ENCODE measurements around the gene CDCA8. TPM values are rescaled to one million over a fixed set of nuclear protein-coding genes. Genes with fewer than 3 reads are reported as not detected.

The CDCA8 gene
- total RNA-seq, 2 donors from 2014 or later = 14.9 to 44.5 TPM

DNA sequence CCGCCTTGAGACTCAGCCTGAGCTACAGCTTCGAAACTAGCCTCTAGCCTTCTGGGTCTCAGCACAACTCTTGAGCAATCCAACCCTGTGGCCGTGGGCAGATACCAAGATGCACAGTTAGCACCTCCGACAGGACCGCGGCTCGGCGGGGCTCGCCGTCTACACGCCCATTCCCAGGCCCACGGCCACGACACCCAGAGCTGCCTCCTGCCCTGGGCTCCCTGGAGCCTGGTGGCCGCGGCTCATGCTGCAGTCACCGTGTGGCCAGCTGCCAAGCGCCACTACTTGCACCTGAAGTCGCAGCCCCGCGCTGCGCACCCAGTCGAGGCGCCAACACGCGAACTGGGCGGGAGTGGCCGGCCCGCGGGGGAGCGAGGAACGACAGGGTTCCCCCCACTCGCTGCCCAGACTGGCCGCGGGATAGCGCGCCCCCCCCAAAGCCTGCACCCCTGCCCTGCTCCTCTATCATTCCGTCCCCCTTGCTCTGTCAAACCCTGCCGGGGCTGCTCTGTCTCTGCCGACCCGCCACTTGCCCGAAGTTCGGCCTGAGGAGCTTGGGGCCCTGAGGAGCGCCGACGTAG, 729 bp upstream of the CDCA8 start:
- TF ChIP-seq, protein P1, sequence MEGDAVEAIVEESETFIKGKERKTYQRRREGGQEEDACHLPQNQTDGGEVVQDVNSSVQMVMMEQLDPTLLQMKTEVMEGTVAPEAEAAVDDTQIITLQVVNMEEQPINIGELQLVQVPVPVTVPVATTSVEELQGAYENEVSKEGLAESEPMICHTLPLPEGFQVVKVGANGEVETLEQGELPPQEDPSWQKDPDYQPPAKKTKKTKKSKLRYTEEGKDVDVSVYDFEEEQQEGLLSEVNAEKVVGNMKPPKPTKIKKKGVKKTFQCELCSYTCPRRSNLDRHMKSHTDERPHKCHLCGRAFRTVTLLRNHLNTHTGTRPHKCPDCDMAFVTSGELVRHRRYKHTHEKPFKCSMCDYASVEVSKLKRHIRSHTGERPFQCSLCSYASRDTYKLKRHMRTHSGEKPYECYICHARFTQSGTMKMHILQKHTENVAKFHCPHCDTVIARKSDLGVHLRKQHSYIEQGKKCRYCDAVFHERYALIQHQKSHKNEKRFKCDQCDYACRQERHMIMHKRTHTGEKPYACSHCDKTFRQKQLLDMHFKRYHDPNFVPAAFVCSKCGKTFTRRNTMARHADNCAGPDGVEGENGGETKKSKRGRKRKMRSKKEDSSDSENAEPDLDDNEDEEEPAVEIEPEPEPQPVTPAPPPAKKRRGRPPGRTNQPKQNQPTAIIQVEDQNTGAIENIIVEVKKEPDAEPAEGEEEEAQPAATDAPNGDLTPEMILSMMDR (IDR thresholded peaks at IDR 0.05) = no peak

DNA sequence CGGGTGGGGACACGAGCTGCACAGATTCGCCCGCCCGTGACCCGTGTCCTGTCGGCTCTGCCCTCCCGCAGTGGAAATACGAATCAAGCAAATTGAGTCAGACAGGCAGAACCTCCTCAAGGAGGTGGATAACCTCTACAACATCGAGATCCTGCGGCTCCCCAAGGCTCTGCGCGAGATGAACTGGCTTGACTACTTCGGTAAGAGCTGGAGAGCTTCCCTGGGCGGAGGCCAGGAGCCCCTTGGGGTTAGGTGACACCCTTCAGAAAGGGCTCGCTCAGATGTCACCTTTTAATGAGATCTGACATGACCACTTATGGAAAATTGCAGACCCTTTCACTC, 489 bp downstream of the CDCA8 start:
- TF ChIP-seq, protein P1 (IDR thresholded peaks at IDR 0.05) = no peak
- Histone ChIP-seq H3K4me3 (peak overlapping the region; percentile 91), H3K36me3 (no peaks in the 10 kb centered on the region), H3K4me1 (peaks cover 25% of the 10 kb centered on the region), H3K9ac (ENCODE audit: low read depth in 2 of 2, low read length in 2 of 2) (peak overlapping the region; percentile 60 to 71), H3K27me3 (no peaks in the 10 kb centered on the region), H3K9me3 (no peaks in the 10 kb centered on the region), H3K27ac (peak overlapping the region; percentile 63)
- intact Hi-C loops (cut with DNase I) = loop anchor here (5.0 kb wide), 2 partner anchors 119 to 169 kb away; no protein-coding TSS in a partner anchor
- no peak for DNase-seq

More for the DNA sequence above, 729 bp upstream of the CDCA8 start:
- intact Hi-C loops (cut with DNase I) = loop anchor here (5.0 kb wide), 2 partner anchors 121 to 171 kb away; no protein-coding TSS in a partner anchor
- peak; percentile 53 for DNase-seq
- Histone ChIP-seq H3K4me1 (peaks cover 24% of the 10 kb centered on the region), H3K4me3 (peak overlapping the region; percentile 91), H3K27ac (peak overlapping the region; percentile 63), H3K36me3 (no peaks in the 10 kb centered on the region), H3K27me3 (no peaks in the 10 kb centered on the region), H3K9me3 (no peaks in the 10 kb centered on the region), H3K9ac (ENCODE audit: low read depth in 2 of 2, low read length in 2 of 2) (peak overlapping the region; percentile 81 to 84)

DNA sequence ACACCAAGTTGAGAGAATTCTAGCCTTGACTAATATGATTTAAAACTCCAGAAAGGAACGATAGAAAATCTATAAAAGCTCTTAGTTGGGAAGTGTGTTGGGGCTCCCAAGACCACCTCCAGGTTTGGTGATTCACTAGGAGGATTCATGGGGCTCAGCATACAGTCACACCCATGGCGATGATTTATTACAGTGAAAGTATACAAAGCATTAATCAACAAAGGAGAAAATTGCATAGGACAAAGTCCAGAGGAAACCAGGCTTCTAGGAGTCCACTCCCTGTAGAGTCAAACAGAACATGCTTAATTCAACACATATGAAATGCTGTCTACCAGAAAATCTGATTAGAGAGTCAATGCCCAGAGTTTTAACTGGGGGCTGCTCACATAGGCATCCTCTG, 4.8 kb downstream of the CDCA8 start:
- DNase-seq = peak; percentile 32
- Histone ChIP-seq H3K4me1 (peaks cover 5% of the 10 kb centered on the region), H3K36me3 (no peaks in the 10 kb centered on the region), H3K27ac (peak overlapping the region; percentile 78), H3K27me3 (no peaks in the 10 kb centered on the region), H3K9me3 (no peaks in the 10 kb centered on the region), H3K4me3 (no peak overlapping the region), H3K9ac (ENCODE audit: low read depth in 2 of 2, low read length in 2 of 2) (no peak overlapping the region)
- intact Hi-C loops (cut with DNase I) = no loop called here
- TF ChIP-seq, protein P1 (IDR thresholded peaks at IDR 0.05) = no peak

DNA sequence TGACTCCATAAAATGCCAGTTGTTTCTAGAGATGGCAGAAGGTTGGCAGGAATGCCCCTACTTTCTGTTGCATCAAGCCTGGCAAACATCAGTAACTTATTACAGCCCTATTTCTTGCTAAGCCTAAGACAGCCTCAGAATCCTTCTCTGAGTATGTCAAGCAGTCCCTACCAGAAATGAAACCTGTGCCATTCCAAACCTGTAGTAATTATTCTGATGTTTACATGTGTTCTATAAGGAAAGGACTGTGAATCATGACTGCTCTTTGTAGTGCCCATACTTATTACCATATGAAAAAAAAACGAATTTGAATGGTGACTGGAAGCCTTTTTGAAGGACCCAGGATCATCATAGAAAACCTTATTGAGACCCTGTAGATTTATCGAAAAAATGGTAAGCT, 5.4 kb downstream of the CDCA8 start:
- H3K27ac ChIP-seq = peak overlapping the region; percentile 78
- DNase-seq = no peak
- H3K4me3 ChIP-seq = no peak overlapping the region
- H3K27me3 ChIP-seq = no peaks in the 10 kb centered on the region
- H3K9me3 ChIP-seq = no peaks in the 10 kb centered on the region
- H3K9ac ChIP-seq (ENCODE audit: low read depth in 2 of 2, low read length in 2 of 2) = no peak overlapping the region
- H3K4me1 ChIP-seq = peaks cover 5% of the 10 kb centered on the region
- TF ChIP-seq, protein P1 (IDR thresholded peaks at IDR 0.05) = no peak
- no peaks in the 10 kb centered on the region for H3K36me3 ChIP-seq
- intact Hi-C loops (cut with DNase I) = no loop called here

DNA sequence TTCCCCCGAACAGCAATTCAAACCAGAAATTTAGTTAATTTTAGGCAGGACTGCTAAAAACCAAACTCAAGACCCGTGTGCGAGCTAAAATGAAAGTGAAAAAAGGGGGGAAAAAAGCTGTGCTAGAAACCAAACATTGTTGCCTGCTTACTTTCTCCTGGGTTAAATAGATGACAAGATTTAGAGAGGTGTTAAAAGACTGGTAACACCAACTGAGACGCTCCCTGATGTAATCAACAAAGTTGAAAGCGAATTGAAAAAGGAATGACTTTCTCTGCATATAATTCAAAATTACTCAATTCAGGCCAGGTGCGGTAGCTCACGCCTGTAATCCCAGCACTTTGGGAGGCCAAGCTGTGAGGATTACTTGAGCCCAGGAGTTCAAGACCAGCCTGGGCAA, 6.8 kb downstream of the CDCA8 start:
- DNase-seq = no peak
- intact Hi-C loops (cut with DNase I) = no loop called here
- TF ChIP-seq, protein P1 (IDR thresholded peaks at IDR 0.05) = no peak
- Histone ChIP-seq H3K36me3 (no peaks in the 10 kb centered on the region), H3K4me3 (no peak overlapping the region), H3K4me1 (peaks cover 5% of the 10 kb centered on the region), H3K27ac (no peak overlapping the region), H3K9me3 (no peaks in the 10 kb centered on the region), H3K27me3 (no peaks in the 10 kb centered on the region), H3K9ac (ENCODE audit: low read depth in 2 of 2, low read length in 2 of 2) (no peak overlapping the region)
